Choroid plexus epithelial cell (primary cell): ENCODE results near the gene HYCC1.
"Not testable (repeated sequence)": the region's sequence is repeated elsewhere in the genome, so short reads cannot be mapped to it uniquely, and the experiment has no call there.

Source experiments
- DNase-seq: peaks from one replicate; pipeline ENCODE4 v3.0.0-alpha.2; 2010; ENCODE audit warnings: low read depth
- H3K4me3 ChIP-seq: 2 replicates; pipeline ENCODE4 v1.5.1; 2011; ENCODE audit warnings: low read depth, mild to moderate bottlenecking, control low read depth, low read length, moderate library complexity
- CTCF ChIP-seq: conservative IDR thresholded peaks from 2 replicates; pipeline ENCODE4 v1.5.1; 2011; ENCODE audit warnings: low read depth, mild to moderate bottlenecking, control low read depth, inconsistent platforms, low read length, moderate library complexity

HYCC1 gene

GRCh38 chr7:23013715-23014649 lies at the start of gene HYCC1:
HYCC1 (minus strand) TSS chr7:23014130; CDS start chr7:22991111, 23,019 bp downstream.
- H3K4me3 ChIP-seq: peak within 1 kb of the TSS; percentile 92
- peak; percentile 99 for DNase-seq

GRCh38 chr7:23062452-23062851 lies 48.5 kb upstream of the HYCC1 start:
- peak; percentile 21 for DNase-seq
- no peak overlapping the region for H3K4me3 ChIP-seq
- TF ChIP-seq CTCF: no peak

More at GRCh38 chr7:23013715-23014649, at the start of gene HYCC1:
- TF ChIP-seq CTCF: peak; percentile 67

- no peak overlapping the region for H3K4me3 ChIP-seq
- no peak for TF ChIP-seq CTCF
- no peak for DNase-seq
These were observed 47.4 kb upstream of the HYCC1 start for GRCh38 chr7:23061327-23061726.

- TF ChIP-seq CTCF: no peak
- DNase-seq: no peak
- H3K4me3 ChIP-seq: no peak overlapping the region
These were observed 44.6 kb upstream of the HYCC1 start for GRCh38 chr7:23058408-23059096.

GRCh38 chr7:23055582-23056178 lies 41.8 kb upstream of the HYCC1 start:
- H3K4me3 ChIP-seq: no peak overlapping the region
- peak; percentile 92 for TF ChIP-seq CTCF
- DNase-seq: peak; percentile 87

GRCh38 chr7:23051124-23051485 lies 37.2 kb upstream of the HYCC1 start:
- not testable (repeated sequence) for DNase-seq, H3K4me3 ChIP-seq

GRCh38 chr7:23046336-23046735 lies 32.4 kb upstream of the HYCC1 start:
- not testable (repeated sequence) for H3K4me3 ChIP-seq, DNase-seq

- DNase-seq: not testable (repeated sequence)
These were observed 31.2 kb upstream of the HYCC1 start for GRCh38 chr7:23045086-23045485.

More at GRCh38 chr7:23045086-23045485, 31.2 kb upstream of the HYCC1 start:
- not testable (repeated sequence) for H3K4me3 ChIP-seq
